Activated naive CD4-positive, alpha-beta T cell treated with anti-CD3 and anti-CD28 coated beads, Interleukin-2, amount 10 ng/mL, durations not matched to agents 7 days and 5 days (primary cell): Measurements from ENCODE around the gene PCDHB15.

Source experiments
- CTCF ChIA-PET: fragments of 350-600 bp; sonication (Branson Sonifier 250); formaldehyde crosslinking; loops from one replicate; lab custom pipeline; 2021; ENCODE audit warnings: antibody characterized with exemption; lab: Charles Lee
- DNase-seq: peaks from one replicate; pipeline ENCODE4 v3.0.0-alpha.2; 2020
- H3K27ac Mint-ChIP-seq: one replicate; pipeline ENCODE4 v1.8.0; 2021; ENCODE audit warnings: mild to moderate bottlenecking, moderate library complexity, mixed read lengths
- H3K27me3 Mint-ChIP-seq: one replicate; pipeline ENCODE4 v1.8.0; 2021; ENCODE audit warnings: mild to moderate bottlenecking, mixed read lengths
- H3K36me3 Mint-ChIP-seq: one replicate; pipeline ENCODE4 v1.8.0; 2021; ENCODE audit warnings: mixed read lengths
- H3K4me1 Mint-ChIP-seq: one replicate; pipeline ENCODE4 v1.8.0; 2021; ENCODE audit warnings: mixed read lengths
- H3K4me3 Mint-ChIP-seq: one replicate; pipeline ENCODE4 v1.8.0; 2021; ENCODE audit warnings: mild to moderate bottlenecking, moderate library complexity, mixed read lengths
- H3K9me3 Mint-ChIP-seq: one replicate; pipeline ENCODE4 v1.8.0; 2021; ENCODE audit warnings: mixed read lengths

Gene PCDHB15

GRCh38 chr5:141298376-141298775 lies 53.2 kb downstream of the PCDHB15 start:
- Mint-ChIP-seq H3K36me3 (peaks cover 1% of the 10 kb centered on the region), H3K27ac (no peak overlapping the region), H3K9me3 (peaks cover 72% of the 10 kb centered on the region), H3K27me3 (no peaks in the 10 kb centered on the region), H3K4me1 (no peaks in the 10 kb centered on the region), H3K4me3 (no peak overlapping the region)
- DNase-seq = no peak
- CTCF ChIA-PET = no interaction called here
